Mesenchymal stem cell (in vitro differentiated cells and primary cell): ENCODE measurements around the gene LACRT. TPM values are rescaled to one million over a fixed set of nuclear protein-coding genes. Genes with fewer than 3 reads are reported as not detected.
A peak's percentile ranks its signal among the peaks of the same experiment; 100 is the strongest.

Experiments
- DNase-seq: peaks from one replicate; pipeline ENCODE4 v3.0.0-alpha.2; 2013
- H2AFZ ChIP-seq: one replicate; pipeline ENCODE4 v1.6.1; 2013; ENCODE audit warnings: low read depth, mild to moderate bottlenecking, control low read depth, inconsistent platforms, low read length, moderate library complexity
- H2AK5ac ChIP-seq: 2 replicates; pipeline ENCODE4 v1.6.1; 2013; ENCODE audit warnings: low read length, moderate library complexity, mild to moderate bottlenecking, inconsistent platforms; ENCODE audit not compliant: severe bottlenecking
- H2BK120ac ChIP-seq: one replicate; pipeline ENCODE4 v1.6.1; 2013; ENCODE audit warnings: low read depth, mild to moderate bottlenecking, inconsistent platforms, low read length, moderate library complexity
- H2BK12ac ChIP-seq, 2 experiments: one replicate each; pipeline ENCODE4 v1.6.1; 2013; ENCODE audit warnings: inconsistent platforms in 2 of 2, low read length in 2 of 2, mild to moderate bottlenecking in 2 of 2, moderate library complexity in 2 of 2, control low read depth in 1 of 2
- H2BK15ac ChIP-seq: one replicate; pipeline ENCODE4 v1.6.1; 2013; ENCODE audit warnings: mild to moderate bottlenecking, low read depth, inconsistent platforms; ENCODE audit not compliant: poor library complexity, severe bottlenecking
- H2BK5ac ChIP-seq: 2 replicates; pipeline ENCODE4 v1.6.1; 2013; ENCODE audit warnings: low read depth, mild to moderate bottlenecking, low read length, control low read depth, inconsistent platforms; ENCODE audit not compliant: poor library complexity, severe bottlenecking
- H3K14ac ChIP-seq, 2 experiments: one replicate each; pipeline ENCODE4 v1.6.1; 2013; ENCODE audit warnings: inconsistent platforms in 2 of 2, low read length in 2 of 2, control low read depth in 1 of 2, mild to moderate bottlenecking in 1 of 2, moderate library complexity in 1 of 2
- H3K18ac ChIP-seq, 2 experiments: one replicate each; pipeline ENCODE4 v1.6.1; 2013; ENCODE audit warnings: inconsistent platforms in 2 of 2, low read length in 2 of 2, control low read depth in 1 of 2, low read depth in 1 of 2, mild to moderate bottlenecking in 1 of 2
- H3K23ac ChIP-seq, 2 experiments: one replicate each; pipeline ENCODE4 v1.6.1; 2013; ENCODE audit warnings: inconsistent platforms in 2 of 2, low read length in 2 of 2, mild to moderate bottlenecking in 2 of 2, moderate library complexity in 2 of 2, control low read depth in 1 of 2
- H3K27ac ChIP-seq: 2 replicates; pipeline ENCODE4 v1.5.1; 2013; ENCODE audit warnings: mild to moderate bottlenecking, moderate library complexity, low read length, control low read depth, inconsistent platforms; ENCODE audit not compliant: poor library complexity, severe bottlenecking
- H3K27me3 ChIP-seq, 2 experiments: 2 replicates each; pipeline versions ENCODE4 v1.6.1 to v1.7.0; 2013; ENCODE audit warnings: low read length in 2 of 2, mild to moderate bottlenecking in 2 of 2, moderate library complexity in 2 of 2, control low read depth in 1 of 2, inconsistent platforms in 1 of 2; ENCODE audit not compliant: control insufficient read depth in 1 of 2, insufficient read depth in 1 of 2
- H3K36me3 ChIP-seq, 2 experiments: 2 replicates each; pipeline versions ENCODE4 v1.6.1 to v1.7.0; 2013; ENCODE audit warnings: low read length in 2 of 2, control low read depth in 1 of 2, inconsistent platforms in 1 of 2, low read depth in 1 of 2, mild to moderate bottlenecking in 1 of 2; ENCODE audit not compliant: insufficient read depth in 2 of 2, control insufficient read depth in 1 of 2
- H3K4ac ChIP-seq, 2 experiments: one replicate each; pipeline ENCODE4 v1.6.1; 2013; ENCODE audit warnings: inconsistent platforms in 2 of 2, low read length in 2 of 2, mild to moderate bottlenecking in 2 of 2, moderate library complexity in 2 of 2, control low read depth in 1 of 2, low read depth in 1 of 2
- H3K4me1 ChIP-seq: 2 replicates; pipeline ENCODE4 v1.6.1; 2013; ENCODE audit warnings: low read depth, low read length, control low read depth; ENCODE audit not compliant: control insufficient read depth, insufficient read depth
- H3K4me2 ChIP-seq: 2 replicates; pipeline ENCODE4 v1.6.1; 2013; ENCODE audit warnings: low read length, mild to moderate bottlenecking, inconsistent platforms; ENCODE audit not compliant: poor library complexity, severe bottlenecking
- H3K4me3 ChIP-seq, 2 experiments: 2 replicates each; pipeline versions ENCODE4 v1.5.1 to v1.7.0; 2013; ENCODE audit warnings: low read length in 2 of 2, mild to moderate bottlenecking in 2 of 2, control low read depth in 1 of 2, low read depth in 1 of 2; ENCODE audit not compliant: insufficient read depth in 1 of 2
- H3K79me1 ChIP-seq: replicated peaks from 2 replicates; pipeline ENCODE4 v1.6.1; 2013; ENCODE audit warnings: mild to moderate bottlenecking, control low read depth, low read length, inconsistent platforms; ENCODE audit not compliant: poor library complexity, severe bottlenecking
- H3K9ac ChIP-seq: 2 replicates; pipeline ENCODE4 v1.7.0; 2013; ENCODE audit warnings: mild to moderate bottlenecking, low read length, moderate library complexity
- H3K9me3 ChIP-seq: 2 replicates; pipeline ENCODE4 v1.7.0; 2013; ENCODE audit warnings: mild to moderate bottlenecking, low read length; ENCODE audit not compliant: control insufficient read depth
- H4K8ac ChIP-seq: one replicate; pipeline ENCODE4 v1.6.1; 2013; ENCODE audit warnings: inconsistent platforms, mild to moderate bottlenecking, low read length, moderate library complexity
- H4K91ac ChIP-seq: one replicate; pipeline ENCODE4 v1.6.1; 2013; ENCODE audit warnings: mild to moderate bottlenecking, low read length, inconsistent platforms
- WGBS: methylation state at CpG from one replicate; pipeline ENCODE4 v1.1.7; 2013; ENCODE audit warnings: mixed read lengths; 5-methylcytosine and 5-hydroxymethylcytosine counted together
- polyA plus RNA-seq, 2 experiments: library from polyadenylated mRNA; stranded (reverse); fragments of 200-250 nt; gene quantifications; one replicate each; pipeline ENCODE4 v1.2.3, GENCODE V29; 2013

LACRT gene
- polyA plus RNA-seq (2013, experiment 1 of 2): not detected
- polyA plus RNA-seq (2013, experiment 2 of 2): not detected

- H3K79me1 ChIP-seq: no peaks in the 10 kb centered on the region
- no peak within 1 kb of the TSS for H2BK120ac ChIP-seq
- H3K27ac ChIP-seq: no peak within 1 kb of the TSS
- no peak within 1 kb of the TSS for H3K23ac ChIP-seq
- no peaks in the 10 kb centered on the region for H3K4me1 ChIP-seq
- H3K14ac ChIP-seq: no peak within 1 kb of the TSS
- no peak within 1 kb of the TSS for H3K9ac ChIP-seq
- H3K27me3 ChIP-seq: peaks cover 7 to 42% of the 10 kb centered on the region in 2 experiments
- 80% methylated on average over 2 of the region's 2 CpGs for WGBS
- H4K8ac ChIP-seq: no peak within 1 kb of the TSS
- no peak within 1 kb of the TSS for H2AFZ ChIP-seq
- H2AK5ac ChIP-seq: no peak within 1 kb of the TSS
- no peak within 1 kb of the TSS for H4K91ac ChIP-seq
- no peak within 1 kb of the TSS for H3K4me3 ChIP-seq
- no peak within 1 kb of the TSS for H2BK12ac ChIP-seq
- H3K9me3 ChIP-seq: no peaks in the 10 kb centered on the region
- H2BK15ac ChIP-seq: no peak within 1 kb of the TSS
- H3K18ac ChIP-seq: no peak within 1 kb of the TSS
- H3K4ac ChIP-seq: no peak within 1 kb of the TSS
- no peaks in the 10 kb centered on the region for H3K36me3 ChIP-seq
- no peak for DNase-seq
- no peak within 1 kb of the TSS for H3K4me2 ChIP-seq
- H2BK5ac ChIP-seq: no peak within 1 kb of the TSS
Observed at GRCh38 chr12:54634795-54635194, at the start of gene LACRT. Gene LACRT (minus strand): TSS chr12:54634895. CDS start chr12:54634841, 54 bp downstream.

- Histone ChIP-seq H3K9ac (no peak overlapping the region), H3K4me3 (no peak overlapping the region), H4K91ac (no peak overlapping the region), H3K14ac (no peak overlapping the region), H2BK15ac (no peak overlapping the region), H3K4me2 (no peak overlapping the region), H3K4ac (no peak overlapping the region), H2AFZ (no peak overlapping the region), H3K9me3 (peaks cover 10% of the 10 kb centered on the region), H3K79me1 (no peaks in the 10 kb centered on the region), H3K36me3 (no peaks in the 10 kb centered on the region), H2BK120ac (no peak overlapping the region), H3K27ac (no peak overlapping the region), H4K8ac (no peak overlapping the region), H3K4me1 (no peaks in the 10 kb centered on the region), H3K23ac (no peak overlapping the region), H3K27me3 (peaks cover 33 to 76% of the 10 kb centered on the region in 2 experiments), H2BK5ac (no peak overlapping the region), H2BK12ac (no peak overlapping the region), H3K18ac (no peak overlapping the region), H2AK5ac (no peak overlapping the region)
- WGBS: 47% methylated on average over 2 of the region's 2 CpGs
- DNase-seq: no peak
Observed at GRCh38 chr12:54683398-54683797, 48.7 kb upstream of the LACRT start.

GRCh38 chr12:54682674-54683073 is 48.0 kb upstream of the LACRT start:
- DNase-seq: no peak
- no peak overlapping the region for H3K4ac ChIP-seq
- H3K4me3 ChIP-seq: no peak overlapping the region
- H3K4me2 ChIP-seq: no peak overlapping the region
- no peak overlapping the region for H3K27ac ChIP-seq
- no peak overlapping the region for H2BK5ac ChIP-seq
- no peak overlapping the region for H4K91ac ChIP-seq
- H2AK5ac ChIP-seq: no peak overlapping the region
- 56% methylated on average over 1 of the region's 1 CpG for WGBS
- H2BK12ac ChIP-seq: no peak overlapping the region
- H3K27me3 ChIP-seq: peaks cover 33 to 77% of the 10 kb centered on the region in 2 experiments
- H3K18ac ChIP-seq: no peak overlapping the region
- no peak overlapping the region for H4K8ac ChIP-seq
- H3K36me3 ChIP-seq: no peaks in the 10 kb centered on the region
- H3K9ac ChIP-seq: no peak overlapping the region
- H2AFZ ChIP-seq: no peak overlapping the region
- no peak overlapping the region for H2BK120ac ChIP-seq
- no peaks in the 10 kb centered on the region for H3K79me1 ChIP-seq
- no peak overlapping the region for H2BK15ac ChIP-seq
- H3K9me3 ChIP-seq: peaks cover 10% of the 10 kb centered on the region
- H3K14ac ChIP-seq: no peak overlapping the region
- no peaks in the 10 kb centered on the region for H3K4me1 ChIP-seq
- no peak overlapping the region for H3K23ac ChIP-seq

GRCh38 chr12:54680374-54680773 is 45.7 kb upstream of the LACRT start:
- Histone ChIP-seq H3K27ac (no peak overlapping the region), H3K4me1 (no peaks in the 10 kb centered on the region), H4K8ac (no peak overlapping the region), H3K4me3 (no peak overlapping the region), H3K23ac (no peak overlapping the region), H3K4me2 (no peak overlapping the region), H2BK12ac (no peak overlapping the region), H2BK5ac (no peak overlapping the region), H4K91ac (no peak overlapping the region), H3K4ac (no peak overlapping the region), H3K18ac (no peak overlapping the region), H3K27me3 (peaks cover 33 to 77% of the 10 kb centered on the region in 2 experiments), H2AFZ (no peak overlapping the region), H2AK5ac (no peak overlapping the region), H3K9me3 (peaks cover 4% of the 10 kb centered on the region), H2BK120ac (no peak overlapping the region), H2BK15ac (no peak overlapping the region), H3K14ac (no peak overlapping the region), H3K36me3 (no peaks in the 10 kb centered on the region), H3K9ac (no peak overlapping the region), H3K79me1 (no peaks in the 10 kb centered on the region)
- 50% methylated on average over 3 of the region's 3 CpGs for WGBS
- peak; percentile 2 for DNase-seq
